HepG2 (cell line): ENCODE data around the gene IFNA8. TPM values are rescaled to one million over a fixed set of nuclear protein-coding genes. Genes with fewer than 3 reads are reported as not detected.

Source experiments
- ATAC-seq: fragments of 200-7000 bp; cut with Tn5 transposase; 3 replicates; pipeline ENCODE4 v1.9.1; 2020; ENCODE audit warnings: mild to moderate bottlenecking, moderate library complexity
- BruUV-seq: library from RNA; stranded (reverse); fragments of 400-500 nt; replicated peaks from 2 replicates; lab custom pipeline; 2021; lab: Mats Ljungman, UMichigan
- CTCF ChIA-PET: fragments of 300-600 bp; formaldehyde crosslinking; extraction: SDS; loops from one replicate; lab custom pipeline; 2021; ENCODE audit warnings: low total read pairs, inconsistent platforms, low intra/inter-chr PET ratio; lab: Yijun Ruan, JAX
- POLR2A ChIA-PET: fragments of 350-600 bp; sonication (Branson Sonifier 250); formaldehyde crosslinking; loops from one replicate; lab custom pipeline; 2020; ENCODE audit warnings: antibody characterized with exemption, inconsistent platforms; lab: Yijun Ruan, JAX
- DNase-seq: peaks from one replicate; pipeline ENCODE4 v3.0.0-alpha.2; 2015; ENCODE audit warnings: low spot score
- FAIRE-seq: peaks from 3 replicates; lab custom pipeline; 2011; peaks lifted over from hg19 to GRCh38; lab: Jason Lieb, UNC
- H2AFZ ChIP-seq: one replicate; pipeline ENCODE4 v1.6.1; 2011; ENCODE audit warnings: low read length, inconsistent platforms
- H3K27ac ChIP-seq: fragments of 300-600 bp; 3 replicates; pipeline ENCODE4 v1.8.0; 2011; ENCODE audit warnings: mixed run types, mild to moderate bottlenecking, mixed read lengths, low read length, inconsistent platforms; ENCODE audit not compliant: insufficient read depth; ENCODE audit errors: extremely low read length
- H3K27me3 ChIP-seq, 2 experiments: fragments of 200-600 bp in 1 of 2; 2 replicates in 1 of 2; 3 replicates in 1 of 2; pipeline versions ENCODE4 v1.6.0 to v1.8.0; 2011; ENCODE audit warnings: low read length in 2 of 2, mild to moderate bottlenecking in 2 of 2, moderate library complexity in 2 of 2, inconsistent platforms in 1 of 2; ENCODE audit not compliant: insufficient read depth in 2 of 2, control insufficient read depth in 1 of 2
- H3K36me3 ChIP-seq, 2 experiments: fragments of 200-600 bp in 1 of 2; replicated peaks in 1 of 2; 2 replicates in 1 of 2; 3 replicates in 1 of 2; pipeline versions ENCODE4 v1.5.1 to v1.8.0; 2011; ENCODE audit warnings: low read length in 2 of 2, inconsistent platforms in 1 of 2; ENCODE audit not compliant: insufficient read depth in 2 of 2, control insufficient read depth in 1 of 2
- H3K4me1 ChIP-seq: 2 replicates; pipeline ENCODE4 v1.5.1; 2012; ENCODE audit warnings: low read length, inconsistent platforms; ENCODE audit not compliant: insufficient read depth
- H3K4me2 ChIP-seq: 2 replicates; pipeline ENCODE4 v1.6.0; 2011; ENCODE audit warnings: low read depth, low read length, inconsistent platforms
- H3K4me3 ChIP-seq, 3 experiments: fragments of 200-600 bp in 1 of 3; sonication (generic), shearing (Covaris generic) in 1 of 3; replicated peaks in 1 of 3; 2 replicates each; pipeline ENCODE4 v1.5.1; 2011 to 2016; ENCODE audit warnings: low read length in 3 of 3, inconsistent platforms in 2 of 3, low read depth in 2 of 3, mild to moderate bottlenecking in 2 of 3, control low read depth in 1 of 3, mixed read lengths in 1 of 3; ENCODE audit not compliant: insufficient read depth in 1 of 3
- H3K79me2 ChIP-seq: one replicate; pipeline ENCODE4 v1.6.1; 2011; ENCODE audit warnings: low read length, inconsistent platforms; ENCODE audit not compliant: insufficient read depth
- H3K9ac ChIP-seq: 2 replicates; pipeline ENCODE4 v1.6.0; 2011; ENCODE audit warnings: mild to moderate bottlenecking, low read depth, low read length, inconsistent platforms; ENCODE audit not compliant: insufficient read depth
- H3K9me3 ChIP-seq: 2 replicates; pipeline ENCODE4 v1.5.1; 2012; ENCODE audit warnings: mild to moderate bottlenecking, low read length
- H4K20me1 ChIP-seq: 2 replicates; pipeline ENCODE4 v1.6.0; 2011; ENCODE audit warnings: inconsistent platforms, mild to moderate bottlenecking, low read length, moderate library complexity; ENCODE audit not compliant: insufficient read depth
- ETV5 ChIP-seq: IDR thresholded peaks from 2 replicates; pipeline ENCODE4 v1.6.1; 2018; ENCODE audit warnings: missing biosample characterization, missing genetic modification reagents, inconsistent platforms, borderline replicate concordance
- MAFK ChIP-seq, 2 experiments: IDR thresholded peaks in 1 of 2; conservative IDR thresholded peaks in 1 of 2; 2 replicates each; pipeline ENCODE4 v1.6.1; 2011; ENCODE audit warnings: improper control_type of control experiment in 2 of 2, low read length in 2 of 2
- NCOA1 ChIP-seq: sonication (generic); formaldehyde crosslinking; IDR thresholded peaks from 2 replicates; pipeline ENCODE4 v1.9.0; 2021; ENCODE audit warnings: missing genetic modification reagents
- NFIC ChIP-seq: IDR thresholded peaks from 2 replicates; pipeline ENCODE4 v1.6.1; 2012; ENCODE audit warnings: mild to moderate bottlenecking, low read length, inconsistent platforms
- NR2F6 ChIP-seq, 2 experiments: IDR thresholded peaks; 2 replicates each; pipeline ENCODE4 v1.6.1; 2016; ENCODE audit warnings: antibody characterized with exemption in 1 of 2, mild to moderate bottlenecking in 1 of 2
- ZKSCAN8 ChIP-seq: IDR thresholded peaks from 2 replicates; pipeline ENCODE4 v1.6.1; 2016; ENCODE audit warnings: borderline replicate concordance, missing genetic modification reagents, missing compliant biosample characterization
- ZNF549 ChIP-seq: sonication (generic); formaldehyde crosslinking; IDR thresholded peaks from 2 replicates; pipeline ENCODE4 v1.5.0; 2020; ENCODE audit warnings: missing genetic modification reagents
- ZNF562 ChIP-seq: sonication (generic); formaldehyde crosslinking; IDR thresholded peaks from 2 replicates; pipeline ENCODE4 v1.8.0; 2022; ENCODE audit warnings: missing genetic modification reagents, borderline replicate concordance
- ZNF75D ChIP-seq: sonication (generic); formaldehyde crosslinking; IDR thresholded peaks from 2 replicates; pipeline ENCODE4 v1.8.1; 2023; ENCODE audit warnings: missing genetic modification reagents, mild to moderate bottlenecking, borderline replicate concordance
- ZNF768 ChIP-seq: sonication (generic); formaldehyde crosslinking; IDR thresholded peaks from 2 replicates; pipeline ENCODE4 v1.4.0; 2020; ENCODE audit warnings: missing genetic modification reagents
- ZNF850 ChIP-seq: sonication (generic); formaldehyde crosslinking; conservative IDR thresholded peaks from 2 replicates; pipeline ENCODE4 v1.9.0; 2021; ENCODE audit warnings: mild to moderate bottlenecking, missing genetic modification reagents
- WGBS: methylation state at CpG from one replicate; pipeline ENCODE4 v1.1.6; 2017; ENCODE audit warnings: low lambda C conversion rate; 5-methylcytosine and 5-hydroxymethylcytosine counted together
- in situ Hi-C: cut with HindIII; loops from 2 replicates; pipeline ENCODE4 v1.10.0; 2017; ENCODE audit warnings: low pct_unique_long_range_greater_than_20kb; ENCODE audit not compliant: extremely low pct_ligation_motif_present
- intact Hi-C: fragments of 100-400 bp; cut with micrococcal nuclease; formaldehyde crosslinking; loops from one replicate; pipeline ENCODE4 v1.10.0; 2022; ENCODE audit not compliant: unreplicated experiment
- polyA plus RNA-seq, 8 experiments: library from polyadenylated mRNA; depleted of rRNA in 3 of 8; stranded (reverse) in 7 of 8; unstranded in 1 of 8; fragments of >200 nt; fragmentation: Illumina TruSeq in 4 of 8; extraction: Trizol in 4 of 8; gene quantifications; 2 replicates each; pipeline versions ENCODE4 v1.2.1 to v1.2.3, GENCODE V29; 2011 to 2016; ENCODE audit warnings: low read depth in 4 of 8, missing spikeins in 1 of 8, mixed read lengths in 1 of 8; ENCODE audit not compliant: insufficient read depth in 1 of 8
- total RNA-seq, 5 experiments: library from RNA; depleted of rRNA; stranded (reverse); fragments of >200 nt; fragmentation: Illumina TruSeq; extraction: Trizol; gene quantifications; 2 replicates each; pipeline ENCODE4 v1.2.3, GENCODE V29; 2016; ENCODE audit warnings: low read depth in 1 of 5
- TF ChIP-seq, protein P1 (sequence below): sonication (generic); formaldehyde crosslinking; IDR thresholded peaks from 2 replicates; pipeline ENCODE4 v1.4.0; 2020; ENCODE audit warnings: mild to moderate bottlenecking, missing genetic modification reagents
- TF ChIP-seq, protein P2 (sequence below): sonication (generic); formaldehyde crosslinking; IDR thresholded peaks from 2 replicates; pipeline ENCODE4 v1.5.0; 2020; ENCODE audit warnings: mild to moderate bottlenecking, missing genetic modification reagents, borderline replicate concordance
- TF ChIP-seq, protein P3 (sequence below): sonication (generic); formaldehyde crosslinking; IDR thresholded peaks from 2 replicates; pipeline ENCODE4 v1.5.1; 2020; ENCODE audit warnings: mild to moderate bottlenecking, missing genetic modification reagents
- TF ChIP-seq, protein P4 (sequence below): sonication (generic); formaldehyde crosslinking; IDR thresholded peaks from 2 replicates; pipeline ENCODE4 v1.5.0; 2020; ENCODE audit warnings: missing genetic modification reagents

The IFNA8 gene
- total and polyA plus RNA-seq, 2 of the 13 experiments (the other 11 are each of a cell fraction or from before 2014, with no cell fraction given) = not detected

DNA sequence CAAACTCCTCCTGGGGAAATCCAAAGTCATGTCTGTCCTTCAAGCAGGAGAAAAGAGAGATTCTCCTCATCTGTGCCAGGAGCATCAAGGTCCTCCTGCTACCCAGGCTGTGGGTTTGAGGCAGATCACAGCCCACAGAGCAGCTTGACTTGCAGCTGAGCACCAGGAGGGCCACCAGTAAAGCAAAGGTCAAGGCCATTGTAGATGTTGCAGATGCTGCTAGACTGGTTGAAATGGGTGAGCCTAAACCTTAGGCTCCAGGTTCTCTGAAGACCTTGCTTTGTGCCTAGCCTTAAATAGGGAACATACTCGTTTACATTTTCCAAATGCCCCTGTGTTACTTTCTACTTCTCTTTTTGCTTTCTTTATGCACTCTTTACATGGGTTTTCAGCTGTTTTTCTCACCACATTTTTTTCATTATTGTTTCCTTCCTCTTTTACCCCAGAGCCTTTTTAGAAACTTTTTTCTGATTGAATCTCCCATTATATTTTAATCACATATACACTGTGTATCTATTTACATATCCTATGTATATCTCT lies 23.7 kb upstream of the IFNA8 start, which contains the start of gene IFNA2 (continued):
- TF ChIP-seq, protein P1, sequence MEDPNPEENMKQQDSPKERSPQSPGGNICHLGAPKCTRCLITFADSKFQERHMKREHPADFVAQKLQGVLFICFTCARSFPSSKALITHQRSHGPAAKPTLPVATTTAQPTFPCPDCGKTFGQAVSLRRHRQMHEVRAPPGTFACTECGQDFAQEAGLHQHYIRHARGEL = no peak
- TF ChIP-seq ZKSCAN8 (CRISPR knock-in tag) (no peak), NCOA1 (no peak), ZNF562 (CRISPR knock-in tag) (no peak), NFIC (no peak)
- TF ChIP-seq, protein P2, sequence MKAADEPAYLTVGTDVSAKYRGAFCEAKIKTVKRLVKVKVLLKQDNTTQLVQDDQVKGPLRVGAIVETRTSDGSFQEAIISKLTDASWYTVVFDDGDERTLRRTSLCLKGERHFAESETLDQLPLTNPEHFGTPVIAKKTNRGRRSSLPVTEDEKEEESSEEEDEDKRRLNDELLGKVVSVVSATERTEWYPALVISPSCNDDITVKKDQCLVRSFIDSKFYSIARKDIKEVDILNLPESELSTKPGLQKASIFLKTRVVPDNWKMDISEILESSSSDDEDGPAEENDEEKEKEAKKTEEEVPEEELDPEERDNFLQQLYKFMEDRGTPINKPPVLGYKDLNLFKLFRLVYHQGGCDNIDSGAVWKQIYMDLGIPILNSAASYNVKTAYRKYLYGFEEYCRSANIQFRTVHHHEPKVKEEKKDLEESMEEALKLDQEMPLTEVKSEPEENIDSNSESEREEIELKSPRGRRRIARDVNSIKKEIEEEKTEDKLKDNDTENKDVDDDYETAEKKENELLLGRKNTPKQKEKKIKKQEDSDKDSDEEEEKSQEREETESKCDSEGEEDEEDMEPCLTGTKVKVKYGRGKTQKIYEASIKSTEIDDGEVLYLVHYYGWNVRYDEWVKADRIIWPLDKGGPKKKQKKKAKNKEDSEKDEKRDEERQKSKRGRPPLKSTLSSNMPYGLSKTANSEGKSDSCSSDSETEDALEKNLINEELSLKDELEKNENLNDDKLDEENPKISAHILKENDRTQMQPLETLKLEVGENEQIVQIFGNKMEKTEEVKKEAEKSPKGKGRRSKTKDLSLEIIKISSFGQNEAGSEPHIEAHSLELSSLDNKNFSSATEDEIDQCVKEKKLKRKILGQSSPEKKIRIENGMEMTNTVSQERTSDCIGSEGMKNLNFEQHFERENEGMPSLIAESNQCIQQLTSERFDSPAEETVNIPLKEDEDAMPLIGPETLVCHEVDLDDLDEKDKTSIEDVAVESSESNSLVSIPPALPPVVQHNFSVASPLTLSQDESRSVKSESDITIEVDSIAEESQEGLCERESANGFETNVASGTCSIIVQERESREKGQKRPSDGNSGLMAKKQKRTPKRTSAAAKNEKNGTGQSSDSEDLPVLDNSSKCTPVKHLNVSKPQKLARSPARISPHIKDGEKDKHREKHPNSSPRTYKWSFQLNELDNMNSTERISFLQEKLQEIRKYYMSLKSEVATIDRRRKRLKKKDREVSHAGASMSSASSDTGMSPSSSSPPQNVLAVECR (CRISPR knock-in tag) = no peak

DNA sequence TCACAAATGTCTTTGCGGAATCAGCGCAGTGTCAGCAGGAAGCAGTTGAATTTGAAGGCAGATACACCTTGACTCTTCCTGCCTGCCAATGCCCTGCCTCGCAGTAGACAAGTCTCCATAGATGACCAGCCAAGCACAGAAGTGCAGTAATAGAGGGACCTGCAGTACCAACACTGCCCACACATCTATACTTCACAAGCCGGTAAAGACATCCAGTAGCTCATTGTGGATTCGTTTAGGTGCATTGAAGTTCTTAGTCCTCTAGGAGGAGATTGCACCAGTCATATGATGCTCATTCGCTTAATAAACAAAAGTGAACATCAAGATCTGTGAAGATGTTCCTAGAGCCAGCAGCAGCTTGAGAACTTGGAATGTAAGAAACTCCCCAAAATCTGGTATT lies 16.6 kb upstream of the IFNA8 start:
- ATAC-seq = peak; percentile 99
- 39% methylated on average over 5 of the region's 6 CpGs for WGBS
- in situ Hi-C loops = no loop called here
- Histone ChIP-seq H3K36me3 (no peaks in the 10 kb centered on the region), H3K27me3 (peaks cover 0 to 1% of the 10 kb centered on the region in 2 experiments; a peak in 1 of 5 replicates), H3K4me3 (no peak overlapping the region), H3K4me1 (no peaks in the 10 kb centered on the region), H3K4me2 (no peak overlapping the region), H4K20me1 (no peaks in the 10 kb centered on the region), H3K27ac (no peak overlapping the region), H2AFZ (no peak overlapping the region), H3K79me2 (no peaks in the 10 kb centered on the region), H3K9ac (no peak overlapping the region), H3K9me3 (no peaks in the 10 kb centered on the region)
- peak; percentile 56 for DNase-seq
- no TSS peak for BruUV-seq
- FAIRE-seq = peak; percentile 75
- intact Hi-C loops = loop anchor here (1.0 kb wide), 1 partner anchor 57 kb away; the partner anchor contains the start of gene KLHL9
- POLR2A ChIA-PET = no interaction called here
- CTCF ChIA-PET = no interaction called here
- TF ChIP-seq NR2F6 (IDR thresholded peaks at IDR 0.05) (no peak), NR2F6 (CRISPR knock-in tag; IDR thresholded peaks at IDR 0.05) (no peak), ZNF768 (CRISPR knock-in tag) (no peak), ZNF75D (CRISPR knock-in tag) (no peak), ETV5 (CRISPR knock-in tag) (no peak), MAFK (conservative IDR thresholded peaks at IDR 0.05 in 1 of 2, IDR thresholded peaks at IDR 0.05 in 1 of 2; ENCODE audit: low read length in 2 of 2) (no peak), ZNF549 (CRISPR knock-in tag) (no peak), ZNF850 (CRISPR knock-in tag) (no peak)
- TF ChIP-seq, protein P3, sequence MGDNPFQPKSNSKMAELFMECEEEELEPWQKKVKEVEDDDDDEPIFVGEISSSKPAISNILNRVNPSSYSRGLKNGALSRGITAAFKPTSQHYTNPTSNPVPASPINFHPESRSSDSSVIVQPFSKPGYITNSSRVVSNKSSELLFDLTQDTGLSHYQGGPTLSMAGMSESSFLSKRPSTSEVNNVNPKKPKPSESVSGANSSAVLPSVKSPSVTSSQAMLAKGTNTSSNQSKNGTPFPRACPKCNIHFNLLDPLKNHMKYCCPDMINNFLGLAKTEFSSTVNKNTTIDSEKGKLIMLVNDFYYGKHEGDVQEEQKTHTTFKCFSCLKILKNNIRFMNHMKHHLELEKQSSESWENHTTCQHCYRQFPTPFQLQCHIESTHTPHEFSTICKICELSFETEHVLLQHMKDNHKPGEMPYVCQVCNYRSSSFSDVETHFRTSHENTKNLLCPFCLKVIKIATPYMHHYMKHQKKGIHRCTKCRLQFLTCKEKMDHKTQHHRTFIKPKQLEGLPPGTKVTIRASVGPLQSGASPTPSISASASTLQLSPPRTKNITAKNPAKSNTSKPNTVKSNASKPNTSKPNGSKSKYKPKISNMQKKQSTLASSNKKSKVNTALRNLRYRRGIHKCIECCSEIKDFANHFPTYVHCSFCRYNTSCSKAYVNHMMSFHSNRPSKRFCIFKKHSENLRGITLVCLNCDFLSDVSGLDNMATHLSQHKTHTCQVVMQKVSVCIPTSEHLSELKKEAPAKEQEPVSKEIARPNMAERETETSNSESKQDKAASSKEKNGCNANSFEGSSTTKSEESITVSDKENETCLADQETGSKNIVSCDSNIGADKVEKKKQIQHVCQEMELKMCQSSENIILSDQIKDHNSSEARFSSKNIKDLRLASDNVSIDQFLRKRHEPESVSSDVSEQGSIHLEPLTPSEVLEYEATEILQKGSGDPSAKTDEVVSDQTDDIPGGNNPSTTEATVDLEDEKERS (CRISPR knock-in tag) = no peak
- TF ChIP-seq, protein P4, sequence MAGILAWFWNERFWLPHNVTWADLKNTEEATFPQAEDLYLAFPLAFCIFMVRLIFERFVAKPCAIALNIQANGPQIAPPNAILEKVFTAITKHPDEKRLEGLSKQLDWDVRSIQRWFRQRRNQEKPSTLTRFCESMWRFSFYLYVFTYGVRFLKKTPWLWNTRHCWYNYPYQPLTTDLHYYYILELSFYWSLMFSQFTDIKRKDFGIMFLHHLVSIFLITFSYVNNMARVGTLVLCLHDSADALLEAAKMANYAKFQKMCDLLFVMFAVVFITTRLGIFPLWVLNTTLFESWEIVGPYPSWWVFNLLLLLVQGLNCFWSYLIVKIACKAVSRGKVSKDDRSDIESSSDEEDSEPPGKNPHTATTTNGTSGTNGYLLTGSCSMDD (CRISPR knock-in tag) = no peak
